ENCODE measurements around the gene FSTL4. TPM values are rescaled to one million over a fixed set of nuclear protein-coding genes. Genes with fewer than 3 reads are reported as not detected.
A peak's percentile ranks its signal among the peaks of the same experiment; 100 is the strongest.
"Not testable (repeated sequence)": the region's sequence is repeated elsewhere in the genome, so short reads cannot be mapped to it uniquely, and the experiment has no call there.

FSTL4 gene
- total RNA-seq, 1 experiment from 2014 or later, result 2.1 TPM

- in situ Hi-C loops (cut with HindIII; ENCODE audit: low pct_unique_long_range_greater_than_20kb, low sequenced_read_pairs), result no loop called here
- no peak for DNase-seq (ENCODE audit: low read depth, low spot score)
Observed at GRCh38 chr5:133196441-133197085, 415.8 kb downstream of the FSTL4 start.

- in situ Hi-C loops (cut with HindIII; ENCODE audit: low pct_unique_long_range_greater_than_20kb, low sequenced_read_pairs), result no loop called here
- no peak for DNase-seq (ENCODE audit: low read depth, low spot score)
Observed at GRCh38 chr5:133195250-133195649, 417.1 kb downstream of the FSTL4 start.

- DNase-seq (ENCODE audit: low read depth, low spot score), result no peak
- in situ Hi-C loops (cut with HindIII; ENCODE audit: low pct_unique_long_range_greater_than_20kb, low sequenced_read_pairs), result no loop called here
Observed at GRCh38 chr5:133193794-133194193, 418.5 kb downstream of the FSTL4 start.

GRCh38 chr5:133192716-133193115, 419.6 kb downstream of the FSTL4 start:
- in situ Hi-C loops (cut with HindIII; ENCODE audit: low pct_unique_long_range_greater_than_20kb, low sequenced_read_pairs), result no loop called here
- DNase-seq (ENCODE audit: low read depth, low spot score), result no peak

GRCh38 chr5:133189881-133190280, 422.5 kb downstream of the FSTL4 start:
- in situ Hi-C loops (cut with HindIII; ENCODE audit: low pct_unique_long_range_greater_than_20kb, low sequenced_read_pairs), result no loop called here
- DNase-seq (ENCODE audit: low read depth, low spot score), result no peak

- DNase-seq (ENCODE audit: low read depth, low spot score), result no peak
- in situ Hi-C loops (cut with HindIII; ENCODE audit: low pct_unique_long_range_greater_than_20kb, low sequenced_read_pairs), result no loop called here
Observed at GRCh38 chr5:133179405-133179804, 432.9 kb downstream of the FSTL4 start.

GRCh38 chr5:133170756-133171387, 441.5 kb downstream of the FSTL4 start:
- in situ Hi-C loops (cut with HindIII; ENCODE audit: low pct_unique_long_range_greater_than_20kb, low sequenced_read_pairs); DNase-seq (ENCODE audit: low read depth, low spot score): not testable (repeated sequence)

GRCh38 chr5:133164759-133165158, 447.6 kb downstream of the FSTL4 start:
- DNase-seq (ENCODE audit: low read depth, low spot score), result no peak
- in situ Hi-C loops (cut with HindIII; ENCODE audit: low pct_unique_long_range_greater_than_20kb, low sequenced_read_pairs), result no loop called here

GRCh38 chr5:133163839-133164238, 448.5 kb downstream of the FSTL4 start:
- no peak for DNase-seq (ENCODE audit: low read depth, low spot score)
- in situ Hi-C loops (cut with HindIII; ENCODE audit: low pct_unique_long_range_greater_than_20kb, low sequenced_read_pairs), result no loop called here

GRCh38 chr5:133159543-133159942, 452.8 kb downstream of the FSTL4 start:
- in situ Hi-C loops (cut with HindIII; ENCODE audit: low pct_unique_long_range_greater_than_20kb, low sequenced_read_pairs), result no loop called here
- DNase-seq (ENCODE audit: low read depth, low spot score), result no peak

- in situ Hi-C loops (cut with HindIII; ENCODE audit: low pct_unique_long_range_greater_than_20kb, low sequenced_read_pairs), result no loop called here
- no peak for DNase-seq (ENCODE audit: low read depth, low spot score)
Observed at GRCh38 chr5:133155326-133155969, 456.9 kb downstream of the FSTL4 start.

GRCh38 chr5:133154274-133155075, 457.9 kb downstream of the FSTL4 start:
- no peak for DNase-seq (ENCODE audit: low read depth, low spot score)
- in situ Hi-C loops (cut with HindIII; ENCODE audit: low pct_unique_long_range_greater_than_20kb, low sequenced_read_pairs), result no loop called here

GRCh38 chr5:133150909-133151544, 461.3 kb downstream of the FSTL4 start:
- in situ Hi-C loops (cut with HindIII; ENCODE audit: low pct_unique_long_range_greater_than_20kb, low sequenced_read_pairs), result no loop called here
- DNase-seq (ENCODE audit: low read depth, low spot score), result no peak

GRCh38 chr5:133149345-133149744, 463.0 kb downstream of the FSTL4 start:
- no peak for DNase-seq (ENCODE audit: low read depth, low spot score)
- in situ Hi-C loops (cut with HindIII; ENCODE audit: low pct_unique_long_range_greater_than_20kb, low sequenced_read_pairs), result no loop called here

- DNase-seq (ENCODE audit: low read depth, low spot score), result no peak
- in situ Hi-C loops (cut with HindIII; ENCODE audit: low pct_unique_long_range_greater_than_20kb, low sequenced_read_pairs), result no loop called here
Observed at GRCh38 chr5:133147815-133148567, 464.4 kb downstream of the FSTL4 start.

- DNase-seq (ENCODE audit: low read depth, low spot score), result peak; percentile 16
- in situ Hi-C loops (cut with HindIII; ENCODE audit: low pct_unique_long_range_greater_than_20kb, low sequenced_read_pairs), result no loop called here
Observed at GRCh38 chr5:133147411-133147810, 464.9 kb downstream of the FSTL4 start.
